H1 (cell line): ENCODE results near the gene RAB44. TPM values are rescaled to one million over a fixed set of nuclear protein-coding genes. Genes with fewer than 3 reads are reported as not detected.

ENCODE experiments used
- CTCF ChIA-PET: fragments of 300-600 bp; sonication (Branson Sonifier 250); formaldehyde crosslinking; loops from one replicate; lab custom pipeline; 2021; ENCODE audit not compliant: partially characterized antibody; lab: Charles Lee
- POLR2A ChIA-PET: fragments of 300-600 bp; sonication (Branson Sonifier 250); formaldehyde crosslinking; loops from one replicate; lab custom pipeline; 2021; ENCODE audit warnings: inconsistent platforms; ENCODE audit not compliant: partially characterized antibody; lab: Charles Lee
- DNase-seq, 2 experiments: peaks; one replicate each; pipeline versions ENCODE4 v3.0.0 to v3.0.0-alpha.2; 2010 to 2022; ENCODE audit warnings: low spot score in 2 of 2, low read depth in 1 of 2, mixed read lengths in 1 of 2
- FAIRE-seq: peaks from 2 replicates; lab custom pipeline; 2011; peaks lifted over from hg19 to GRCh38; lab: Jason Lieb, UNC
- H2AFZ ChIP-seq: 2 replicates; pipeline ENCODE4 v1.8.1; 2012; ENCODE audit warnings: low read length, inconsistent platforms
- H2AK5ac ChIP-seq: 2 replicates; pipeline ENCODE4 v1.6.1; 2013; ENCODE audit warnings: low read depth, low read length
- H2BK120ac ChIP-seq: replicated peaks from 2 replicates; pipeline ENCODE3; 2013; ENCODE audit warnings: low read depth, low read length, inconsistent platforms
- H2BK12ac ChIP-seq: 2 replicates; pipeline ENCODE4 v1.6.1; 2013; ENCODE audit warnings: low read depth, low read length
- H2BK15ac ChIP-seq: 2 replicates; pipeline ENCODE4 v1.6.1; 2013; ENCODE audit warnings: low read length
- H2BK20ac ChIP-seq: 2 replicates; pipeline ENCODE4 v1.6.1; 2013; ENCODE audit warnings: low read length
- H2BK5ac ChIP-seq: 2 replicates; pipeline ENCODE4 v1.6.1; 2013; ENCODE audit warnings: low read depth, low read length
- H3K14ac ChIP-seq: 2 replicates; pipeline ENCODE4 v1.6.1; 2013; ENCODE audit warnings: inconsistent platforms; ENCODE audit not compliant: insufficient read length
- H3K18ac ChIP-seq: 2 replicates; pipeline ENCODE4 v1.6.1; 2013; ENCODE audit warnings: low read length; ENCODE audit errors: extremely low read depth
- H3K23ac ChIP-seq: 2 replicates; pipeline ENCODE4 v1.6.1; 2013; ENCODE audit warnings: inconsistent platforms; ENCODE audit not compliant: insufficient read length
- H3K23me2 ChIP-seq: 2 replicates; pipeline ENCODE4 v1.6.1; 2013; ENCODE audit warnings: low read depth, low read length
- H3K27ac ChIP-seq: 2 replicates; pipeline ENCODE4 v1.6.1; 2011; ENCODE audit warnings: low read depth, low read length, inconsistent platforms
- H3K27me3 ChIP-seq, 4 experiments: replicated peaks in 1 of 4; 1 replicate in 1 of 4; 2 replicates in 3 of 4; pipeline versions ENCODE4 v1.6.1 to v1.8.1; 2011 to 2013; ENCODE audit warnings: low read length in 3 of 4, mild to moderate bottlenecking in 3 of 4, inconsistent platforms in 2 of 4, mixed read lengths in 2 of 4, moderate library complexity in 1 of 4; ENCODE audit not compliant: control insufficient read depth in 3 of 4, insufficient read depth in 3 of 4; ENCODE audit errors: extremely low read depth in 1 of 4
- H3K36me3 ChIP-seq, 4 experiments: 2 replicates each; pipeline versions ENCODE4 v1.6.1 to v1.8.1; 2011 to 2013; ENCODE audit warnings: mild to moderate bottlenecking in 4 of 4, low read length in 3 of 4, moderate library complexity in 2 of 4, control low read depth in 1 of 4, inconsistent platforms in 1 of 4; ENCODE audit not compliant: insufficient read depth in 4 of 4, control insufficient read depth in 2 of 4
- H3K4ac ChIP-seq: replicated peaks from 2 replicates; pipeline ENCODE3; 2013; ENCODE audit warnings: low read length, low read depth, mixed read lengths, inconsistent platforms; ENCODE audit not compliant: insufficient read length
- H3K4me1 ChIP-seq, 4 experiments: replicated peaks in 1 of 4; 1 replicate in 1 of 4; 2 replicates in 3 of 4; pipeline versions ENCODE4 v1.6.1 to v1.8.1; 2011 to 2013; ENCODE audit warnings: low read length in 3 of 4, inconsistent platforms in 2 of 4, mixed read lengths in 1 of 4; ENCODE audit not compliant: insufficient read depth in 4 of 4, control insufficient read depth in 3 of 4
- H3K4me2 ChIP-seq, 2 experiments: 2 replicates each; pipeline versions ENCODE4 v1.6.1 to v1.8.1; 2011 to 2013; ENCODE audit warnings: low read depth in 2 of 2, low read length in 2 of 2, control low read depth in 1 of 2, inconsistent platforms in 1 of 2, mild to moderate bottlenecking in 1 of 2; ENCODE audit not compliant: insufficient read depth in 1 of 2
- H3K4me3 ChIP-seq, 4 experiments: fragments of 200-600, 300-600 bp in 1 of 4; sonication (generic), shearing (Covaris generic), sonication (Bioruptor Twin) in 1 of 4; 2 replicates each; pipeline versions ENCODE4 v1.5.1 to v1.8.1; 2011 to 2016; ENCODE audit warnings: low read length in 4 of 4, low read depth in 3 of 4, control low read depth in 2 of 4, inconsistent platforms in 2 of 4, mild to moderate bottlenecking in 2 of 4, mixed read lengths in 1 of 4, moderate library complexity in 1 of 4; ENCODE audit not compliant: insufficient read depth in 2 of 4; ENCODE audit errors: extremely low read depth in 1 of 4
- H3K56ac ChIP-seq: replicated peaks from 2 replicates; pipeline ENCODE3; 2013; ENCODE audit warnings: low read depth, mild to moderate bottlenecking, mixed read lengths, low read length, inconsistent platforms; ENCODE audit not compliant: insufficient read length
- H3K79me1 ChIP-seq: 2 replicates; pipeline ENCODE4 v1.6.1; 2013; ENCODE audit warnings: low read depth, low read length, control low read depth
- H3K79me2 ChIP-seq, 2 experiments: 2 replicates each; pipeline versions ENCODE4 v1.6.1 to v1.8.1; 2012 to 2013; ENCODE audit warnings: low read length in 2 of 2, mild to moderate bottlenecking in 2 of 2, inconsistent platforms in 1 of 2; ENCODE audit not compliant: insufficient read depth in 2 of 2, control insufficient read depth in 1 of 2
- H3K9ac ChIP-seq, 4 experiments: replicated peaks in 1 of 4; 1 replicate in 1 of 4; 2 replicates in 3 of 4; pipeline versions ENCODE4 v1.6.1 to v1.8.1; 2011 to 2013; ENCODE audit warnings: low read depth in 3 of 4, low read length in 3 of 4, control low read depth in 2 of 4, mild to moderate bottlenecking in 2 of 4, moderate library complexity in 2 of 4, inconsistent platforms in 1 of 4; ENCODE audit errors: extremely low read depth in 1 of 4
- H3K9me3 ChIP-seq, 2 experiments: 2 replicates each; pipeline versions ENCODE4 v1.6.1 to v1.8.1; 2012 to 2013; ENCODE audit warnings: mild to moderate bottlenecking in 2 of 2, moderate library complexity in 2 of 2, control low read depth in 1 of 2, inconsistent platforms in 1 of 2, low read depth in 1 of 2, low read length in 1 of 2, mixed read lengths in 1 of 2; ENCODE audit not compliant: insufficient read depth in 2 of 2
- H4K20me1 ChIP-seq, 2 experiments: replicated peaks in 1 of 2; 2 replicates each; pipeline versions ENCODE3 to v1.8.1; 2011 to 2013; ENCODE audit warnings: inconsistent platforms in 2 of 2, low read length in 2 of 2, mild to moderate bottlenecking in 1 of 2; ENCODE audit not compliant: insufficient read depth in 2 of 2, control insufficient read depth in 1 of 2
- H4K5ac ChIP-seq: 2 replicates; pipeline ENCODE4 v1.6.1; 2013; ENCODE audit warnings: low read length, low read depth, mixed read lengths, inconsistent platforms; ENCODE audit not compliant: insufficient read length
- H4K8ac ChIP-seq: 2 replicates; pipeline ENCODE4 v1.8.0; 2013; ENCODE audit warnings: mild to moderate bottlenecking, moderate library complexity, low read length, inconsistent platforms; ENCODE audit not compliant: insufficient read depth; ENCODE audit errors: extremely low read depth
- H4K91ac ChIP-seq: replicated peaks from 2 replicates; pipeline ENCODE3; 2013; ENCODE audit warnings: low read length, mixed read lengths, inconsistent platforms; ENCODE audit not compliant: insufficient read length
- ASH2L ChIP-seq: fragments of 200-600, 300-600 bp; sonication (generic); IDR thresholded peaks from one replicate; pipeline ENCODE4 v1.7.1; 2017; ENCODE audit warnings: low read length
- CBX5 ChIP-seq: fragments of 300-800, 300-1000 bp; sonication (generic); IDR thresholded peaks from 2 replicates; pipeline ENCODE4 v1.7.1; 2016; ENCODE audit warnings: antibody characterized with exemption, low read length, low read depth
- CTCF ChIP-seq, 3 experiments: IDR thresholded peaks; 1 replicate in 2 of 3; 2 replicates in 1 of 3; pipeline versions ENCODE4 v1.5.1 to v1.6.1; 2011; ENCODE audit warnings: low read length in 3 of 3, mild to moderate bottlenecking in 3 of 3, inconsistent platforms in 2 of 3, low read depth in 1 of 3, moderate library complexity in 1 of 3; ENCODE audit not compliant: insufficient read depth in 1 of 3; ENCODE audit errors: control extremely low read depth in 1 of 3
- POU5F1 ChIP-seq: IDR thresholded peaks from 2 replicates; pipeline ENCODE4 v1.6.1; 2011; ENCODE audit warnings: low read depth, mild to moderate bottlenecking, low read length, moderate library complexity
- RBBP5 ChIP-seq: IDR thresholded peaks from 2 replicates; pipeline ENCODE4 v1.7.1; 2012; ENCODE audit warnings: low read depth, mild to moderate bottlenecking, inconsistent platforms, low read length, moderate library complexity, borderline replicate concordance
- RNF2 ChIP-seq: fragments of 200-900, 300-1000 bp; sonication (generic); IDR thresholded peaks from 2 replicates; pipeline ENCODE4 v1.7.1; 2016; ENCODE audit warnings: borderline replicate concordance, low read depth, mild to moderate bottlenecking, antibody characterized with exemption, low read length; ENCODE audit not compliant: poor library complexity, severe bottlenecking; ENCODE audit errors: missing control alignments
- SP2 ChIP-seq: IDR thresholded peaks from 2 replicates; pipeline ENCODE4 v1.6.1; 2012; ENCODE audit warnings: mild to moderate bottlenecking, low read length, inconsistent platforms
- TEAD4 ChIP-seq: IDR thresholded peaks from 2 replicates; pipeline ENCODE4 v1.6.1; 2012; ENCODE audit warnings: low read depth, low read length, inconsistent platforms, mixed read lengths
- YY1 ChIP-seq: IDR thresholded peaks from 2 replicates; pipeline ENCODE4 v1.6.1; 2011; ENCODE audit warnings: low read depth, mild to moderate bottlenecking, low read length
- WGBS, 2 experiments: shearing (Covaris generic) in 1 of 2; methylation state at CpG; one replicate each; pipeline versions ENCODE4 v1.1.6 to v1.1.7; 2013 to 2015; ENCODE audit warnings: low lambda C conversion rate in 2 of 2, mixed read lengths in 2 of 2, inconsistent platforms in 1 of 2, low coverage in 1 of 2, missing lambda C conversion rate in 1 of 2; ENCODE audit not compliant: insufficient replicate concordance in 2 of 2, insufficient coverage in 1 of 2, insufficient read length in 1 of 2; ENCODE audit errors: extremely low coverage in 1 of 2, missing lambda C conversion rate in 1 of 2; 5-methylcytosine and 5-hydroxymethylcytosine counted together
- polyA plus RNA-seq, 7 experiments: library from polyadenylated mRNA; depleted of rRNA in 3 of 7; stranded (reverse) in 5 of 7; unstranded in 2 of 7; fragments of >200 nt in 5 of 7; fragments of 200-250 nt in 2 of 7; gene quantifications; 1 replicate in 5 of 7; 2 replicates in 1 of 7; 4 replicates in 1 of 7; pipeline versions ENCODE4 v1.2.1 to v1.2.3, GENCODE V29; 2011 to 2013; ENCODE audit warnings: missing spikeins in 2 of 7, mixed read lengths in 2 of 7
- total RNA-seq: library from RNA; stranded (reverse); fragmentation: NEBNext Ultra II Directional; extraction: Animal tissue kit (Norgen Biotek cat#: 25700); gene quantifications from 2 replicates; pipeline ENCODE4 v1.2.1, GENCODE V29; 2021
- TF ChIP-seq, protein P1 (sequence below): IDR thresholded peaks from 2 replicates; pipeline ENCODE4 v1.6.1; 2012; ENCODE audit warnings: low read length, inconsistent platforms

Gene RAB44
- total and polyA plus RNA-seq, 2 of the 8 experiments (the other 6 are each of a cell fraction or from before 2014, with no cell fraction given): 0.02 TPM; not detected in 1

DNA sequence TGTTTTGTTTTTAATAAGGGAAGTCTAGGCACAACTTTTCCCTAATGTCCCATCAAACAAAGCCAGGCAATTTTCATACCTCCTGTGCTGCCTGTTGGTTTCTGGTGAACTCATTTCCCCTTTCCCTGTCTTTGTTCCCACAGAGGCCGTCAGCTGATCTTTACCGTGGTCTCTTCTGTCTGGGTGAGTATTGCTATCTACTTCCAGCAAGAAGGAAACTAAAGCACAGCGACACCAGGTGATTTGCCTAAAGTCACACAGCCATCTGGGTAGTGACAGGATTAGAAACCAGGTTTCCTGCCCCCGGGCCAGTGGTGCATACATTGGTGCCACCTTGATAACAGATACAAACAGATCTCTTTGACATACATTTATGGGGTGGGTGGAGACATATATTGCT is 59.6 kb downstream of the RAB44 start:
- no peak overlapping the region for H3K14ac ChIP-seq
- H4K91ac ChIP-seq: no peak overlapping the region
- H2BK5ac ChIP-seq: no peak overlapping the region
- no peak overlapping the region for H3K23ac ChIP-seq
- no peak overlapping the region for H2BK120ac ChIP-seq
- no peaks in the 10 kb centered on the region; a peak in 1 of 7 replicates for H3K27me3 ChIP-seq
- no peak overlapping the region for H4K8ac ChIP-seq
- no peaks in the 10 kb centered on the region for H3K79me2 ChIP-seq
- H3K4me2 ChIP-seq: no peak overlapping the region
- no peaks in the 10 kb centered on the region for H3K36me3 ChIP-seq
- no peak overlapping the region for H3K4me3 ChIP-seq
- FAIRE-seq (no peak), DNase-seq (no peak)
- ChIA-PET POLR2A (no interaction called here), CTCF (interaction anchor here (0.7 to 3.9 kb wide), 4 partner anchors 8 to 126 kb away, joined by 3 to 20 read pairs (median 4); no protein-coding TSS in a partner anchor)
- 88% methylated on average over 4 of the region's 4 CpGs; no CpG with 5 or more reads in 1 of the 2 experiments for WGBS, 2 experiments
- H4K5ac ChIP-seq: no peak overlapping the region
- H2AK5ac ChIP-seq: no peak overlapping the region
- H2AFZ ChIP-seq: no peak overlapping the region
- H3K4ac ChIP-seq: no peak overlapping the region
- H2BK12ac ChIP-seq: no peak overlapping the region
- H2BK20ac ChIP-seq: no peak overlapping the region
- no peak overlapping the region for H3K56ac ChIP-seq
- no peaks in the 10 kb centered on the region for H3K23me2 ChIP-seq
- H3K79me1 ChIP-seq: no peaks in the 10 kb centered on the region
- peaks cover 0 to 6% (median 3%) of the 10 kb centered on the region in 4 experiments; a peak in 4 of 7 replicates for H3K4me1 ChIP-seq
- H3K27ac ChIP-seq: no peak overlapping the region
- no peak overlapping the region for H3K18ac ChIP-seq
- no peaks in the 10 kb centered on the region for H3K9me3 ChIP-seq
- peaks cover 0 to 2% of the 10 kb centered on the region in 2 experiments for H4K20me1 ChIP-seq
- H3K9ac ChIP-seq: no peak overlapping the region
- H2BK15ac ChIP-seq: no peak overlapping the region
- TF ChIP-seq YY1 (no peak), RBBP5 (no peak), TEAD4 (no peak), CTCF (IDR thresholded peaks at IDR 0.05; ENCODE audit: control extremely low read depth in 1 of 3, insufficient read depth in 1 of 3, low read depth in 1 of 3, low read length in 3 of 3) (no peak), SP2 (no peak), RNF2 (no peak), POU5F1 (no peak), CBX5 (no peak), ASH2L (no peak)
- TF ChIP-seq, protein P1, sequence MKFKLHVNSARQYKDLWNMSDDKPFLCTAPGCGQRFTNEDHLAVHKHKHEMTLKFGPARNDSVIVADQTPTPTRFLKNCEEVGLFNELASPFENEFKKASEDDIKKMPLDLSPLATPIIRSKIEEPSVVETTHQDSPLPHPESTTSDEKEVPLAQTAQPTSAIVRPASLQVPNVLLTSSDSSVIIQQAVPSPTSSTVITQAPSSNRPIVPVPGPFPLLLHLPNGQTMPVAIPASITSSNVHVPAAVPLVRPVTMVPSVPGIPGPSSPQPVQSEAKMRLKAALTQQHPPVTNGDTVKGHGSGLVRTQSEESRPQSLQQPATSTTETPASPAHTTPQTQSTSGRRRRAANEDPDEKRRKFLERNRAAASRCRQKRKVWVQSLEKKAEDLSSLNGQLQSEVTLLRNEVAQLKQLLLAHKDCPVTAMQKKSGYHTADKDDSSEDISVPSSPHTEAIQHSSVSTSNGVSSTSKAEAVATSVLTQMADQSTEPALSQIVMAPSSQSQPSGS: no peak
